GM19193 (cell line): ENCODE results near the gene TMX2.

ENCODE experiments used
- POLR2A ChIP-seq: IDR thresholded peaks from 4 replicates; pipeline ENCODE4 v1.6.1; 2011; ENCODE audit not compliant: insufficient read depth, insufficient read length; ENCODE audit errors: extremely low read depth

The TMX2 gene

DNA sequence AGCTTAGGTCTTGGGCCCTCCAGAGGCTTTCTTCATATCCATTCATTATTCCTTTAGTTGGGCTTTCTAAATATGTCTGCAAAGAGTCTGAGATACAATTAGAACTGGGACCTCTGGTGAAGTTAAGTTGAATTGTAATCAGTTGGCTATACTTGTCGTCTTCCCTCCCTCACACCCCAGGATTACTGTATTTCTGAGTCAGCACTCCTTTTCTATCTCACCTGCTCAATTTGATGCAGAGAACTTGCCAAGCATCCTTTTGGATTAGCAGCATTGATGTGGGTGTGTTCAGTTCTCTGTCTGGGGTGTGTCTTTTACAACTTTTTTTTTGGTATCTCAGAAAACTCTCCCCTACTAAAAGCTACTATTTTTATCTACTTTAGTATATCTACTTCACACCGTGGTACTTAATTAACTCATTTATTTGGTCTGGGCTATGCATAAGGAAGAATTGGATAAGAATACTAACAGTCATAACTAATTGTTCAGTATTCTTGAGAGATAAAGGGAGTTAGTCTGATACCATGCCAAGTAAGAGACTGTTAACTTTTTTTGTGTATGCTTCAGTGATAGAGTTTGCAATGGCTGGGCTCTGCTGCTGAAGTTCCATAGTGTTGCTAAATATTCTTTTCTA is 64.3 kb downstream of the TMX2 start:
- TF ChIP-seq POLR2A, result no peak

GRCh38 chr11:57777969-57778317 is 65.5 kb downstream of the TMX2 start:
- no peak for TF ChIP-seq POLR2A

GRCh38 chr11:57778318-57779037 is 66.1 kb downstream of the TMX2 start:
- no peak for TF ChIP-seq POLR2A

DNA sequence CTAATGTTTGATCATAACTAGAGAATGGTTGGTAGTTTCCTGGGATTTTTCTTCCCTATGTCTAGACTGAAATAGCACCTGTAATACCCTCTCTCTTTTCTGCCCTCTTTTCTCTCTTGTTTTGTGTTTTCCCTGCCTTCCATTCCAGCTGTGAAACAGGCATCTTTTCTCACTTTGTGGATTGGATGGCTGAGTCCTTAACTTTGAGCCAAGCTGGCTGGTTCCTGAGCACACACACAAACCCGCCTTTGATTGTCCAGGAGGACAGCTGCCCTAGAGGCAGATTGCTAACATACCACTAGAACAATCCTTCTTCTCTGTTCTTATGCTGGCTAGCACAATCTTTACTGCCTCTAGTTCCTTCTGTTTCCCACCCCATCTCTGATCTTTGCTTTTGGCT is 66.9 kb downstream of the TMX2 start:
- no peak for TF ChIP-seq POLR2A

- TF ChIP-seq POLR2A, result no peak
These were observed 69.1 kb downstream of the TMX2 start for GRCh38 chr11:57781529-57781943.

- no peak for TF ChIP-seq POLR2A
These were observed 72.7 kb downstream of the TMX2 start for GRCh38 chr11:57785072-57785471.

- no peak for TF ChIP-seq POLR2A
These were observed 74.0 kb downstream of the TMX2 start for GRCh38 chr11:57786436-57786835.

- TF ChIP-seq POLR2A, result no peak
These were observed 74.7 kb downstream of the TMX2 start for GRCh38 chr11:57787006-57787604.

- no peak for TF ChIP-seq POLR2A
These were observed 75.7 kb downstream of the TMX2 start for GRCh38 chr11:57787920-57788702.

DNA sequence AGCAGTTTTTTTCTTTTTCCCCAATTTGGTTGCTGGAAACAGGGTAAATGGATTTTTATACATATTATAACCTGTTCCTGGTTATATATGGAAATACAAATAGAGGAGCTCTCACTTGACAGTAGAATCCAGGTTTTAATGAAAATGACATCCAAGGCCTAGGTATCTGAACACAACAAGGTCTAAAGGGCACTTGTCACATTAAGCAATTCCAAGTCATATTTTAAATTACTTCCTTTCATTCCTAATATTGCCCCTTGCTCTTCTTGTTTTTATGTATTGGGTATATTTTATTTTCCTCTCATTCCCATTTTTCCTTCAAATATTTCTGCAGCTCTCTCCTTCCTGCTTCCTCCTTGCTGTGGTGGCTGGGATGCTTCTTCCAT is 76.3 kb downstream of the TMX2 start:
- TF ChIP-seq POLR2A, result no peak
